Ishikawa (cell line): ENCODE data around the gene MT1B.

Source experiments
- CEBPB ChIP-seq: IDR thresholded peaks from 2 replicates; pipeline ENCODE4 v1.6.1; 2012
- CREB1 ChIP-seq: IDR thresholded peaks from 2 replicates; pipeline ENCODE4 v1.6.1; 2012; ENCODE audit warnings: low read depth
- EGR1 ChIP-seq: IDR thresholded peaks from 2 replicates; pipeline ENCODE4 v1.6.1; 2012
- EP300 ChIP-seq: IDR thresholded peaks from 2 replicates; pipeline ENCODE4 v1.6.1; 2012; ENCODE audit warnings: borderline replicate concordance
- FOXM1 ChIP-seq: IDR thresholded peaks from 2 replicates; pipeline ENCODE4 v1.6.1; 2012; ENCODE audit warnings: low read depth, borderline replicate concordance
- MAX ChIP-seq: IDR thresholded peaks from 2 replicates; pipeline ENCODE4 v1.6.1; 2012
- NFIC ChIP-seq: IDR thresholded peaks from 2 replicates; pipeline ENCODE4 v1.6.1; 2012
- RAD21 ChIP-seq: IDR thresholded peaks from 2 replicates; pipeline ENCODE4 v1.6.1; 2012; ENCODE audit warnings: low read depth
- REST ChIP-seq: IDR thresholded peaks from 2 replicates; pipeline ENCODE4 v1.6.1; 2012; ENCODE audit warnings: low read depth, mild to moderate bottlenecking
- TAF1 ChIP-seq: IDR thresholded peaks from 2 replicates; pipeline ENCODE4 v1.6.1; 2012; ENCODE audit warnings: low read depth, mild to moderate bottlenecking
- TCF12 ChIP-seq: IDR thresholded peaks from 2 replicates; pipeline ENCODE4 v1.6.1; 2012; ENCODE audit warnings: low read depth
- TEAD4 ChIP-seq: IDR thresholded peaks from 2 replicates; pipeline ENCODE4 v1.6.1; 2012
- USF1 ChIP-seq: IDR thresholded peaks from 2 replicates; pipeline ENCODE4 v1.6.1; 2012
- YY1 ChIP-seq: IDR thresholded peaks from 2 replicates; pipeline ENCODE4 v1.6.1; 2012; ENCODE audit warnings: low read depth
- ZBTB7A ChIP-seq: IDR thresholded peaks from 2 replicates; pipeline ENCODE4 v1.6.1; 2012; ENCODE audit warnings: low read depth

MT1B gene

GRCh38 chr16:56606476-56607108 lies 45.1 kb upstream of the MT1B start:
- no peak for TF ChIP-seq TCF12
- no peak for TF ChIP-seq YY1
- TF ChIP-seq NFIC, result no peak
- TF ChIP-seq EP300, result no peak
- no peak for TF ChIP-seq TAF1
- TF ChIP-seq ZBTB7A, result no peak
- no peak for TF ChIP-seq FOXM1
- no peak for TF ChIP-seq TEAD4
- TF ChIP-seq REST, result no peak
- TF ChIP-seq RAD21, result no peak
- no peak for TF ChIP-seq MAX
- TF ChIP-seq CEBPB, result no peak
- TF ChIP-seq CREB1, result no peak
- TF ChIP-seq USF1, result no peak
- no peak for TF ChIP-seq EGR1

GRCh38 chr16:56607109-56607618 lies 44.5 kb upstream of the MT1B start:
- TF ChIP-seq NFIC (no peak), RAD21 (no peak), EGR1 (no peak), ZBTB7A (no peak), CREB1 (no peak), EP300 (no peak), CEBPB (no peak), TAF1 (no peak), REST (no peak), MAX (no peak)

GRCh38 chr16:56607675-56608042 lies 44.0 kb upstream of the MT1B start:
- no peak for TF ChIP-seq EGR1
- TF ChIP-seq TEAD4, result no peak
- no peak for TF ChIP-seq ZBTB7A
- no peak for TF ChIP-seq USF1
- no peak for TF ChIP-seq FOXM1
- TF ChIP-seq YY1, result no peak
- TF ChIP-seq MAX, result no peak
- TF ChIP-seq CREB1, result no peak
- TF ChIP-seq EP300, result no peak
- no peak for TF ChIP-seq TAF1
- no peak for TF ChIP-seq RAD21
- no peak for TF ChIP-seq TCF12
- TF ChIP-seq CEBPB, result no peak
- no peak for TF ChIP-seq NFIC
- no peak for TF ChIP-seq REST

GRCh38 chr16:56608043-56608875 lies 43.4 kb upstream of the MT1B start, which contains the start of gene MT2A:
Gene MT2A, plus strand, starts transcription at chr16:56608584. Its CDS starts 72 bp downstream, at chr16:56608656.
- TF ChIP-seq YY1 (peak; percentile 38; the same call in 1 of the 2 replicates), CEBPB (no peak), MAX (peak; percentile 81)
